ENCODE results near the gene SEMA5A.

DNA sequence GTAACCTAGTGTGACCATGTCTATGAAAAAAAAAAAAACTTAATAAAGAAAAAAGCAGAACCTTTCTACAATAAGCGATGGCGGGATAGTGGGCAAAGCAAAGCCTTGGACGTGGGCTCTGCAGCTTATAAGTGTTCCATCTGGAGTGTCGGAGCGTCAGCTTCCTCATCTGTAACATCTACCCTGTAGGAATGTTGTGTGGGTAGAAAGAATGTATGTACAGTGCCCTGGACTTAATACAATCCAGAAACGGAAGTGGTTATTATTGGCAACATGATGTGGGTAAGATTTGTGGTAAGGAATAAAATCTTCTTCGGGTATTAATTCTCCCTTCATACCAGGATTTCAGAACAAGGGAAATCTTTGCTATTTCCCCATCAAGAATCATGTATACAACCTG, 66.5 kb downstream of the SEMA5A start:
- TF ChIP-seq CTCF (IDR thresholded peaks at IDR 0.05) (no peak), POLR2A (IDR thresholded peaks at IDR 0.05) (no peak)
